ENCODE measurements around the gene PCDHB4.
"Not testable (repeated sequence)": the region's sequence is repeated elsewhere in the genome, so short reads cannot be mapped to it uniquely, and the experiment has no call there.

DNA sequence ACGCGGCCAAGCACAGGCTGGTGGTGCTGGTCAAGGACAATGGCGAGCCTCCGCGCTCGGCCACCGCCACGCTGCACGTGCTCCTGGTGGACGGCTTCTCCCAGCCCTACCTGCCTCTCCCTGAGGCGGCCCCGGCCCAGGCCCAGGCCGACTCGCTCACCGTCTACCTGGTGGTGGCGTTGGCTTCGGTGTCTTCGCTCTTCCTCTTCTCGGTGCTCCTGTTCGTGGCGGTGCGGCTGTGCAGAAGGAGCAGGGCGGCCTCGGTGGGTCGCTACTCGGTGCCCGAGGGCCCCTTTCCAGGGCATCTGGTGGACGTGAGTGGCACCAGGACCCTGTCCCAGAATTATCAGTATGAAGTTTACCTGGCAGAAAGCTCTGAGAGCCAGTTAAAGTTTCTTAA is 36.3 kb downstream of the PCDHB4 start:
- not testable (repeated sequence) for TF ChIP-seq CTCF, EP300, POLR2A (IDR thresholded peaks at IDR 0.05)
